Measurements from ENCODE around the gene TEKT5. TPM values are rescaled to one million over a fixed set of nuclear protein-coding genes. Genes with fewer than 3 reads are reported as not detected.

The TEKT5 gene
- total RNA-seq, 1 donor: under 0.01 TPM

DNA sequence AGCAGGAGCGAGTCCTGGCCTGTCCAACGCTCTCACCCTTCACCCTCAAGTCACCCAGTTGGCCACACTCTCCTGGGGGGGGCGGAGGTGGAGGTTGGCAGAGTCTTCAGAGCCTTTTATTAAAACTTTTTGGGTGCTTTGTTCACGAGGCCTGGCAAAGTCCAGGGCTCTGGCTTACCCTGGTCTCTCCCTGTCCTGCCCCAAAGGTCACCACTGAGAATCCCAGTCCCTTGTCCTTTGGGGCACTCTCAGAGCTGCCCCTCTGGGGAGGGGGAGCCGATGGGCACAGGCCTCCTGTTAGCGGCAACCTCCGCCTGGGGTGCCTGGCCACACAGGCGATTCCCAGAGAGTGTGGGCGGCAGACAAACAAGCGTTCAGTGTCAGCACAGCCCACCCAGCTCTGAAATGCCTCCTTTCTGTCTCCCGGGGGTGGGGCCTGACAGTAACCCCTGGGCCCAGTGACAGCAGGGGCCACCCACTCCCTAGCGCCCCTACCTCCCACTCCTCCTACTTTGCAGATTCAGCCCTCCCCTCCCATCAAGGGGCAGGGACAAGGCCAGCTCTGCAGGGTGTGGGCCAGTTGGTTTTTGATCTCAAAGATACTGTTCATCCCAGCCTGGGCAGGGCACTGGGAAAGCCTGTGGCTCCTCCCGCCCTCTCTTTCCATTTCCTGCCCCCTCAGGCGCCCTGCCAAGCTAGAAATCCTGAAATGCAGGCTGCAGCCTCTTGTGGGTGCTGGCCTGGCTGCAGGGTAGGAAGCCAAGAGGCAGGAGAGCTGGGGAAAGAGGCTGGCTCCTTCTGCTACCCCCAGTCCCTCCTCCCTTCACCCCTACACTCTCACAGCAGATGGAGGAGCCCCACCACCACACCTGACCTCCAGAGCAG lies 77.7 kb downstream of the TEKT5 start:
- TF ChIP-seq, protein P1, sequence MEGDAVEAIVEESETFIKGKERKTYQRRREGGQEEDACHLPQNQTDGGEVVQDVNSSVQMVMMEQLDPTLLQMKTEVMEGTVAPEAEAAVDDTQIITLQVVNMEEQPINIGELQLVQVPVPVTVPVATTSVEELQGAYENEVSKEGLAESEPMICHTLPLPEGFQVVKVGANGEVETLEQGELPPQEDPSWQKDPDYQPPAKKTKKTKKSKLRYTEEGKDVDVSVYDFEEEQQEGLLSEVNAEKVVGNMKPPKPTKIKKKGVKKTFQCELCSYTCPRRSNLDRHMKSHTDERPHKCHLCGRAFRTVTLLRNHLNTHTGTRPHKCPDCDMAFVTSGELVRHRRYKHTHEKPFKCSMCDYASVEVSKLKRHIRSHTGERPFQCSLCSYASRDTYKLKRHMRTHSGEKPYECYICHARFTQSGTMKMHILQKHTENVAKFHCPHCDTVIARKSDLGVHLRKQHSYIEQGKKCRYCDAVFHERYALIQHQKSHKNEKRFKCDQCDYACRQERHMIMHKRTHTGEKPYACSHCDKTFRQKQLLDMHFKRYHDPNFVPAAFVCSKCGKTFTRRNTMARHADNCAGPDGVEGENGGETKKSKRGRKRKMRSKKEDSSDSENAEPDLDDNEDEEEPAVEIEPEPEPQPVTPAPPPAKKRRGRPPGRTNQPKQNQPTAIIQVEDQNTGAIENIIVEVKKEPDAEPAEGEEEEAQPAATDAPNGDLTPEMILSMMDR (IDR thresholded peaks at IDR 0.05; ENCODE audit: insufficient read depth, low read depth, low read length): no peak
- DNase-seq (ENCODE audit: low read depth): peak; percentile 19
- H3K4me3 ChIP-seq (ENCODE audit: low read depth, low read length): no peak overlapping the region

DNA sequence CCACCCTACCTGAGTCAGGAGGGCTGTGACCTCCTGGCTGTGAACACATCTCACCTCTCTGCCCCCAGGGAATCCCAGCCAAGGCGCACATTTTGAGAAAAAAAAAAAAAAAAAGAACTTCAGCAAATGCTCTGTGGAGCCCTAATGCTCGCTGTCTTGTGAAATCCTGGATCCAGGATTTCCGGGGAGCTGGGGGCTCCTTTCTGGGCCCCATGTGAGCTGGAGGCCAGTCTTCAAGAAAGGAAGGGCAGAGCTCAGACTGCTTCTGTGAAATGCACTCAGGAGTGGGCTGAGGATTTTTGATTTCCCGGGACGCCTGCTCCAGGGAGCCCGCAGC lies 78.3 kb downstream of the TEKT5 start:
- TF ChIP-seq, protein P1 (IDR thresholded peaks at IDR 0.05; ENCODE audit: insufficient read depth, low read depth, low read length): no peak
- H3K4me3 ChIP-seq (ENCODE audit: low read depth, low read length): no peak overlapping the region
- no peak for DNase-seq (ENCODE audit: low read depth)

DNA sequence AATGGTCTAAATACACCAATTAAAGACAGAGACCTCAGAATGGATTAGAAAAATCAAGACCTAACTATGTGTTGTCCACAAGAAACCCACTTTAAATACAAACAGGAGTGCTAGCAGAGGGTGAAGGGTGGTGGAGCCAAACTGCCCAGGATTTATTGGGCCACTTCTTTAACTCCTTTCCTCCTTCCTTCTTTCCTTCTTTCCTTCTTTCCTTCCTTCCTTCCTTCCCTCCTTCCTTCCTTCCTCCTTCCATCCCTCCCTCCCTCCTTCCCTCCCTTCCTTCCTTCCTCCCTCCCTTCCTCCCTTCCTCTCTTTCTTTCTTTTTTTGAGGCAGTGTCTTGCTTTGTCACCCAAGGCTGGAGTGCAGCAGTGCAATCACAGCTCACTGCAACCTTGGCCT lies 80.0 kb downstream of the TEKT5 start:
- no peak overlapping the region for H3K4me3 ChIP-seq (ENCODE audit: low read depth, low read length)
- TF ChIP-seq, protein P1 (IDR thresholded peaks at IDR 0.05; ENCODE audit: insufficient read depth, low read depth, low read length): no peak
- DNase-seq (ENCODE audit: low read depth): no peak

DNA sequence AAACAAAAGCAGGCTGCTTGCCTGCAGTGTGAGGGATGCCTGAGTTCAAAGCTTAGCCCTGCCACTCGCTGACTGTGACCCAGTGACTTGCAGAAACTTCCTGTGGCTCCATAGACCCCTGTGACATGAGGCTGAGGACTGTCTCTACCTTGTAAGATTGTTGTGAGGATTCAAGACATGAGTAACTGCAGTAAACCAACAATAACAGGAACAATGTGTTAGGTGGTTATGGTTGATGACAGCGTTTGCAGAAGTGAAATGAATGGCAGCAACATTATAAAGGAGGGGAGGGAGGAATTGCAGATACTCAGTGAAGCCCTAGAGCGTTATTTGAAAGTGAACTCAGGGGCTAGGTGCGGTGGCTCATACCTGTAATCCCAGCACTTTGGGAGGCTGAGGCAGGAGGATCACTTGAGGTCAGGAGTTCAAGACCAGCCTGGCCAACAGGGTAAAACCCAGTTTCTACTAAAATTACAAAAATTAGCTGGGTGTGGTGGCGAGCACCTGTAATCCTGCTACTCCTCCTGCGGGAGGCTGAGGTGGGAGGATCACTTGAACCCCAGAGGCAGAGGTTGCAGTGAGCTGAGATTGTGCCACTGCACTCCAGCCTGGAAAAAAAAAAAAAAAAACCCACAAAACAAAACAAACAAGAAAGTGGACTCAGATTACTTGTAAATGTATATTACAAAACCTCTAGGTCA lies 80.8 kb downstream of the TEKT5 start:
- H3K4me3 ChIP-seq (ENCODE audit: low read depth, low read length): no peak overlapping the region
- TF ChIP-seq, protein P1 (IDR thresholded peaks at IDR 0.05; ENCODE audit: insufficient read depth, low read depth, low read length): no peak
- no peak for DNase-seq (ENCODE audit: low read depth)

DNA sequence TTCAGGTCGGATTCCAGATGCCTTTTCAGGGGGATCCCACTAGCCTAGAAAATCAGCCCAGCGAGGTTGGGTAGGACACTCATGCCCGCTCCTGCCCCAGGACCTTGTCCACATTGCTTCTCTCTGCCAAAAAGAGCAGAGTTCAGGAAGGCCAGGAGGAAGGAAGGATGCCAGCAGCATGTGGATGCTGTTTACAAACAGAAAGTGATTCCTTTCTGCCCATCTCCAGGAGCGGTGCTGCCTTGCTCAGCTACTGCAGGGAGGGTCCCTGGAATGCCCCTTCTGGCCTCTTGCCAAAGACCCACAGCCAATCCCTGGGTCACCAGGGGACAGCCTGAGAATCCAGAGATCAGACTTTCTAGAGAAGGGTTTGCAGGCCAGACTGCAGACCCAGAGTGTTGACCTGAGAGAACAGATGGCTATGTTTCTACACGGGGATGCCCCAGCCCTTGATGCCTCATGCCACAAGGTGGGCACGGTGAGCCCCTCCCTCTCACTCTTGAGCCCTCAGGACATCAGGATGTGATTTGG lies 82.0 kb downstream of the TEKT5 start:
- no peak overlapping the region for H3K4me3 ChIP-seq (ENCODE audit: low read depth, low read length)
- TF ChIP-seq, protein P1 (IDR thresholded peaks at IDR 0.05; ENCODE audit: insufficient read depth, low read depth, low read length): no peak
- no peak for DNase-seq (ENCODE audit: low read depth)

DNA sequence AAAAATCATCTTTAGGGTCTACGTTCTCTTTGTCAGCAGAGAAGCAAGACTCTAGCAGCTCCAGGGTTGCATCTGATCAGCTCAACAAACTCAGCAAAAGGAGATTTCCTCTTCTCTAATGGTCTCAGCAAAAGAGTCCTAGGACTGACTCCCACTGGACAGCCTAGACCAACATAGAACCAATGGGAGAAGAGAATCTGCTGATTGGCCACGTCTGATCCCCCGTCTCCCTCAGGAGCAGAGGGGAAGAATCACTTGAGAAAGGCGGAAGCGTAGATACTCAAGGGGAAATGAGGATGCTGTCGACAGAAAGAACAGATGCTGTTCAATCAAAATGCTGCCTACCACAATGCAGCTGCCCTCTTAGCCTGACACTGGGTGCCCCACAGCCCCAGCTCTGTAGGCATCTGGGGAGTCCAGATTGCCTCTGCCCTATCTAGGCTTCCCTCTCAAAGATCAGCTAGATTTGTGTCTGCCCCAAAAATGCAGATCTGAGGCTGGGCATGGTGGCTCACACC lies 82.8 kb downstream of the TEKT5 start:
- no peak for DNase-seq (ENCODE audit: low read depth)
- TF ChIP-seq, protein P1 (IDR thresholded peaks at IDR 0.05; ENCODE audit: insufficient read depth, low read depth, low read length): no peak
- H3K4me3 ChIP-seq (ENCODE audit: low read depth, low read length): no peak overlapping the region
